WTC11 (cell line): ENCODE data around the gene KLHL29. TPM values are rescaled to one million over a fixed set of nuclear protein-coding genes. Genes with fewer than 3 reads are reported as not detected.
A peak's percentile ranks its signal among the peaks of the same experiment; 100 is the strongest.

ENCODE experiments used
- ATAC-seq: fragments of 200-7000 bp; cut with Tn5 transposase; 2 replicates; pipeline ENCODE4 v1.10.0; 2021; ENCODE audit warnings: mild to moderate bottlenecking, moderate library complexity
- CTCF ChIA-PET: fragments of 300-600 bp; sonication (Branson Sonifier 250); formaldehyde crosslinking; loops from one replicate; lab custom pipeline; 2021; ENCODE audit warnings: antibody characterized with exemption; lab: Charles Lee
- POLR2A ChIA-PET: fragments of 350-600 bp; sonication (Branson Sonifier 250); formaldehyde crosslinking; loops from one replicate; lab custom pipeline; 2021; ENCODE audit warnings: antibody characterized with exemption; lab: Charles Lee
- DNase-seq: peaks from one replicate; pipeline ENCODE4 v3.0.0; 2021; ENCODE audit warnings: low spot score
- H3K27ac Mint-ChIP-seq: 2 replicates; pipeline ENCODE4 v1.8.0; 2021; ENCODE audit warnings: mixed read lengths
- H3K27me3 Mint-ChIP-seq: 2 replicates; pipeline ENCODE4 v1.8.0; 2021; ENCODE audit warnings: low read depth, mild to moderate bottlenecking, moderate library complexity, mixed read lengths
- H3K36me3 Mint-ChIP-seq: 2 replicates; pipeline ENCODE4 v1.8.0; 2021; ENCODE audit warnings: mixed read lengths
- H3K4me1 Mint-ChIP-seq: 2 replicates; pipeline ENCODE4 v1.8.0; 2022; ENCODE audit warnings: mixed read lengths
- H3K4me3 Mint-ChIP-seq: 2 replicates; pipeline ENCODE4 v1.8.0; 2021; ENCODE audit warnings: mild to moderate bottlenecking, moderate library complexity, mixed read lengths
- H3K9me3 Mint-ChIP-seq: 2 replicates; pipeline ENCODE4 v1.8.0; 2021; ENCODE audit warnings: mixed read lengths
- AFF4 ChIP-seq: sonication (generic); formaldehyde crosslinking; IDR thresholded peaks from 2 replicates; pipeline ENCODE4 v1.8.1; 2023; ENCODE audit warnings: mild to moderate bottlenecking, missing genetic modification reagents, borderline replicate concordance
- CDX4 ChIP-seq: fragments of 250-450 bp; sonication (Bioruptor Pico); IDR thresholded peaks from 2 replicates; pipeline ENCODE4 v1.9.0; 2021; ENCODE audit warnings: moderate library complexity, mild to moderate bottlenecking, inconsistent platforms, borderline replicate concordance
- E2F4 ChIP-seq: sonication (generic); formaldehyde crosslinking; IDR thresholded peaks from 2 replicates; pipeline ENCODE4 v1.8.1; 2022; ENCODE audit warnings: low read depth, mild to moderate bottlenecking, moderate library complexity, missing genetic modification reagents, borderline replicate concordance
- E2F5 ChIP-seq: sonication (generic); formaldehyde crosslinking; IDR thresholded peaks from 2 replicates; pipeline ENCODE4 v1.8.1; 2022; ENCODE audit warnings: mild to moderate bottlenecking, moderate library complexity, missing genetic modification reagents
- GABPB1 ChIP-seq: sonication (generic); formaldehyde crosslinking; IDR thresholded peaks from 2 replicates; pipeline ENCODE4 v1.8.1; 2023; ENCODE audit warnings: mild to moderate bottlenecking, missing genetic modification reagents
- GRHL2 ChIP-seq: fragments of 250-450 bp; sonication (Bioruptor Pico); IDR thresholded peaks from 2 replicates; pipeline ENCODE4 v1.8.0; 2022; ENCODE audit warnings: mild to moderate bottlenecking, moderate library complexity; ENCODE audit not compliant: insufficient replicate concordance, severe bottlenecking
- IRF1 ChIP-seq: sonication (generic); formaldehyde crosslinking; IDR thresholded peaks from 2 replicates; pipeline ENCODE4 v1.8.0; 2023; ENCODE audit warnings: missing genetic modification reagents
- IRF2 ChIP-seq: sonication (generic); formaldehyde crosslinking; IDR thresholded peaks from 2 replicates; pipeline ENCODE4 v1.8.0; 2022; ENCODE audit warnings: low read depth, missing genetic modification reagents, borderline replicate concordance
- RORB ChIP-seq: fragments of 250-450 bp; sonication (Bioruptor Pico); IDR thresholded peaks from 2 replicates; pipeline ENCODE4 v1.9.0; 2021; ENCODE audit warnings: mild to moderate bottlenecking
- SMAD3 ChIP-seq: sonication (generic); formaldehyde crosslinking; IDR thresholded peaks from 2 replicates; pipeline ENCODE4 v1.8.0; 2022; ENCODE audit warnings: missing genetic modification reagents, mild to moderate bottlenecking, borderline replicate concordance
- TP53 ChIP-seq: sonication (generic); formaldehyde crosslinking; IDR thresholded peaks from 2 replicates; pipeline ENCODE4 v1.8.1; 2023; ENCODE audit warnings: mild to moderate bottlenecking, missing genetic modification reagents
- ZBTB21 ChIP-seq: sonication (generic); formaldehyde crosslinking; IDR thresholded peaks from 2 replicates; pipeline ENCODE4 v1.8.1; 2023; ENCODE audit warnings: mild to moderate bottlenecking, missing genetic modification reagents, borderline replicate concordance
- ZBTB43 ChIP-seq: sonication (generic); formaldehyde crosslinking; IDR thresholded peaks from 2 replicates; pipeline ENCODE4 v1.8.1; 2023; ENCODE audit warnings: mild to moderate bottlenecking, missing genetic modification reagents
- ZNF121 ChIP-seq: sonication (generic); formaldehyde crosslinking; IDR thresholded peaks from 2 replicates; pipeline ENCODE4 v1.8.0; 2023; ENCODE audit warnings: missing genetic modification reagents
- ZNF671 ChIP-seq: fragments of 250-450 bp; sonication (Bioruptor Pico); IDR thresholded peaks from 2 replicates; pipeline ENCODE4 v1.8.0; 2021; ENCODE audit warnings: mild to moderate bottlenecking
- ZSCAN18 ChIP-seq: fragments of 250-450 bp; sonication (Bioruptor Pico); IDR thresholded peaks from 2 replicates; pipeline ENCODE4 v2.1.2; 2022; ENCODE audit warnings: mild to moderate bottlenecking, moderate library complexity
- total RNA-seq: library from RNA; stranded (reverse); gene quantifications from 3 replicates; pipeline ENCODE4 v1.2.3, GENCODE V29; 2021

KLHL29 gene
- total RNA-seq, 1 experiment from 2014 or later: 7.1 TPM

GRCh38 chr2:23503682-23504081, 118.7 kb downstream of the KLHL29 start:
- Mint-ChIP-seq H3K27ac (0 out of 2 replicates have a peak overlapping the region, but pooled peaks have one; percentile 11), H3K27me3 (no peaks in the 10 kb centered on the region; the same call in 1 of the 2 replicates), H3K4me1 (peaks cover 21% of the 10 kb centered on the region), H3K4me3 (no peak overlapping the region), H3K36me3 (no peaks in the 10 kb centered on the region), H3K9me3 (no peaks in the 10 kb centered on the region)
- no peak for ATAC-seq
- no peak for DNase-seq
- TF ChIP-seq ZNF121 (no peak), AFF4 (CRISPR knock-in tag) (no peak), GABPB1 (CRISPR knock-in tag) (no peak), E2F5 (CRISPR knock-in tag) (no peak), RORB (no peak), CDX4 (CRISPR knock-in tag) (no peak), ZNF671 (CRISPR knock-in tag) (no peak), ZBTB43 (no peak), ZBTB21 (CRISPR knock-in tag) (no peak), TP53 (CRISPR knock-in tag) (no peak), GRHL2 (CRISPR knock-in tag) (no peak), ZSCAN18 (CRISPR knock-in tag) (no peak), E2F4 (CRISPR knock-in tag) (no peak), IRF2 (CRISPR knock-in tag) (no peak), IRF1 (CRISPR knock-in tag) (no peak), SMAD3 (CRISPR knock-in tag) (no peak)
- POLR2A ChIA-PET: no interaction called here
- CTCF ChIA-PET: no interaction called here
